ENCODE measurements around the gene ASAP3. TPM values are rescaled to one million over a fixed set of nuclear protein-coding genes. Genes with fewer than 3 reads are reported as not detected.

The ASAP3 gene
- total RNA-seq, 1 experiment from 2014 or later = 17.6 TPM

DNA sequence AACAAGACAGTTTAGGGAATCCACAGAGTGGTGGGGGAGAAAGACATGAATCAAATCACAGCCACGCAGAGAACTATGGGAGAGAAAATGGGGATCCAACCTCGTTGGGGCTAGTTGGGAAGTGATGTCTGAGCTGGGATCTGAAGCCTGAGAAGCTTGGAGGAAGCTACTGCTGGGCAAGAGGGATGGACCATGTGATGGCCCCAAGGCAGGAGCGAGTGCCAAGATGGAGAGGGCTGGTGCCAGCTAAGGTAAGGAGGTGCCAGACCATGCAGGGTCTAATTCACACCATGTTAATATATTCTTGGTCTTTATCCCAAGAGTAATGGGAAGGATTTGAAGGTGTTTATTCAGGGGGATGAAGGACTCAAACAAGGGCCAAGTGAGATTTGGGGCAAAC is 41.2 kb downstream of the ASAP3 start:
- BruUV-seq (replicated peaks) = no TSS peak
- H3K4me2 ChIP-seq = no peak overlapping the region
- no peaks in the 10 kb centered on the region for H4K20me1 ChIP-seq (ENCODE audit: insufficient read depth)
- H3K36me3 ChIP-seq (ENCODE audit: low read depth) = no peaks in the 10 kb centered on the region
- H3K4me3 ChIP-seq = no peak overlapping the region
- H3K27ac ChIP-seq = no peak overlapping the region
- intact Hi-C loops (cut with micrococcal nuclease; ENCODE audit: unreplicated experiment) = no loop called here
- no peaks in the 10 kb centered on the region for H3K4me1 ChIP-seq (replicated peaks; ENCODE audit: insufficient read depth)
- H3F3A ChIP-seq (ENCODE audit: insufficient read depth, low read depth) = no peaks in the 10 kb centered on the region
- no peak for TF ChIP-seq EZH2 (IDR thresholded peaks at IDR 0.05; ENCODE audit: low read depth)
- no peaks in the 10 kb centered on the region for H3K27me3 ChIP-seq (ENCODE audit: insufficient read depth, low read depth)
- ChIA-PET CTCF (interaction anchor here (0.7 kb wide), 1 partner anchor 966 kb away, joined by 6 read pairs; no protein-coding TSS in a partner anchor), POLR2A (ENCODE audit: unreplicated experiment) (interaction anchor here (0.6 kb wide), 1 partner anchor 47 kb away, joined by 3 read pairs; no protein-coding TSS in a partner anchor)
- H2AFZ ChIP-seq = no peak overlapping the region
- DNase-seq = peak in 1 of 2 experiments; percentile 11
- no peaks in the 10 kb centered on the region for H3K9me2 ChIP-seq (ENCODE audit: insufficient read depth)
- no peaks in the 10 kb centered on the region for H3K79me2 ChIP-seq (ENCODE audit: low read depth)
- no peaks in the 10 kb centered on the region for H3K9me3 ChIP-seq (ENCODE audit: insufficient read depth, low read depth)

DNA sequence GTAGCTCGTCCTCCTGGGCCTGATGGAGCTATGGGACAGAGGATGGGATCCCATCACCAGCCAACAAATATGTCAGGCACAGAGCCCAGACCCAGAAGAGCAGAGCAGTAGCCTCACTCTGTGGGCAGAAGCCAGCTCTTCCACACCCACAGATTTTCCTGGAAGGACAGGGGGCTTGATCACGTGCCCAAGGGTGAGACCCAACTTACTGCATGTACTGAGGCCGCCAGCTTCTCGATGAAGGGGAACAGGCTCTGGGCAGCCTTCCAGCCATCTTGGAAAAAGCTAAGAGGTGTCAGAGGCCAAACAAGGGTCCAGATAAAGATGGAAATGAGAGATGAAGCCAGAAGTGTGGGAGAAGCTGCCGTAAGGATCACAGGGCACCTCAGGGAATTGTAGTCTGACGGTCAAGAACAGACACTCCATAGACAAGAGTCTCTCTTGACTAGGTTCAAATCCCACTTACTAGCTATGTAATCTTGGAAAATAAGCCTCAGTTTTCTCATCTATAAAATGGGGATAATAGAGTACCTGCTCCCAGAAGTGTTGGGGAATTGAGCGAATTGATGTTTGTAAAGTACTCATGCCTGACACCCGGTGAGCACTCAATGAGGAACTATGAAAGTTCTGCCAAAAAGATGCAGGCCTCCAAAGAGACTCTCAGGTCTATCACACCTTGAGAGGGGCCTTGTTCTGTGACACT is 42.4 kb downstream of the ASAP3 start:
- H4K20me1 ChIP-seq (ENCODE audit: insufficient read depth) = no peaks in the 10 kb centered on the region
- H2AFZ ChIP-seq = no peak overlapping the region
- H3K9me2 ChIP-seq (ENCODE audit: insufficient read depth) = no peaks in the 10 kb centered on the region
- BruUV-seq (replicated peaks) = no TSS peak
- ChIA-PET POLR2A (ENCODE audit: unreplicated experiment) (no interaction called here), CTCF (no interaction called here)
- no peaks in the 10 kb centered on the region for H3K27me3 ChIP-seq (ENCODE audit: insufficient read depth, low read depth)
- intact Hi-C loops (cut with micrococcal nuclease; ENCODE audit: unreplicated experiment) = no loop called here
- no peak overlapping the region for H3K4me3 ChIP-seq
- H3K79me2 ChIP-seq (ENCODE audit: low read depth) = no peaks in the 10 kb centered on the region
- TF ChIP-seq, protein P1, sequence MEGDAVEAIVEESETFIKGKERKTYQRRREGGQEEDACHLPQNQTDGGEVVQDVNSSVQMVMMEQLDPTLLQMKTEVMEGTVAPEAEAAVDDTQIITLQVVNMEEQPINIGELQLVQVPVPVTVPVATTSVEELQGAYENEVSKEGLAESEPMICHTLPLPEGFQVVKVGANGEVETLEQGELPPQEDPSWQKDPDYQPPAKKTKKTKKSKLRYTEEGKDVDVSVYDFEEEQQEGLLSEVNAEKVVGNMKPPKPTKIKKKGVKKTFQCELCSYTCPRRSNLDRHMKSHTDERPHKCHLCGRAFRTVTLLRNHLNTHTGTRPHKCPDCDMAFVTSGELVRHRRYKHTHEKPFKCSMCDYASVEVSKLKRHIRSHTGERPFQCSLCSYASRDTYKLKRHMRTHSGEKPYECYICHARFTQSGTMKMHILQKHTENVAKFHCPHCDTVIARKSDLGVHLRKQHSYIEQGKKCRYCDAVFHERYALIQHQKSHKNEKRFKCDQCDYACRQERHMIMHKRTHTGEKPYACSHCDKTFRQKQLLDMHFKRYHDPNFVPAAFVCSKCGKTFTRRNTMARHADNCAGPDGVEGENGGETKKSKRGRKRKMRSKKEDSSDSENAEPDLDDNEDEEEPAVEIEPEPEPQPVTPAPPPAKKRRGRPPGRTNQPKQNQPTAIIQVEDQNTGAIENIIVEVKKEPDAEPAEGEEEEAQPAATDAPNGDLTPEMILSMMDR (conservative IDR thresholded peaks at IDR 0.05) = no peak
- no peak for TF ChIP-seq EZH2 (IDR thresholded peaks at IDR 0.05; ENCODE audit: low read depth)
- DNase-seq = no peak
- H3K9me3 ChIP-seq (ENCODE audit: insufficient read depth, low read depth) = no peaks in the 10 kb centered on the region
- no peak overlapping the region for H3K4me2 ChIP-seq
- no peaks in the 10 kb centered on the region for H3F3A ChIP-seq (ENCODE audit: insufficient read depth, low read depth)
- H3K27ac ChIP-seq = no peak overlapping the region
- H3K4me1 ChIP-seq (replicated peaks; ENCODE audit: insufficient read depth) = no peaks in the 10 kb centered on the region
- no peaks in the 10 kb centered on the region for H3K36me3 ChIP-seq (ENCODE audit: low read depth)

DNA sequence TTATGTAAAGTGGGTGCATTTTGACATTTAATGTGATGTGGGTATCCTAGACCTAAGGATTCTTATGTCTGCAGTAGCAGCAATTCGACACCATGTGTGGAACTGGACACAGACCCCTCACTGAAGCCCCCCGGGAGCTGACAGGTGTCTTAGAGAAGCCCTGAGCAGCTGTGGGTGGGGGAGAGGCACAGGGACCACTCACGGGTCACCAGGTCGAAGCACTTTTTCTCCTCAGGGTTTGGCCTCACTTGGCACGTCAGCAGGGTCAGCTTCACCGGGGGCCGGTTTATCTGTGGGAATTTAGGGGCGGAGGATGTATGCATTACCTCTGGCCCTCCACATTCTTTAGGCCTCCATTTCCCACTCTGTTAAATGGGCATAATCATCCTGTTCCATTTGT is 45.4 kb downstream of the ASAP3 start:
- ChIA-PET CTCF (no interaction called here), POLR2A (ENCODE audit: unreplicated experiment) (no interaction called here)
- Histone ChIP-seq H3K4me2 (no peak overlapping the region), H3K79me2 (ENCODE audit: low read depth) (no peaks in the 10 kb centered on the region), H3K4me3 (no peak overlapping the region), H2AFZ (no peak overlapping the region), H4K20me1 (ENCODE audit: insufficient read depth) (no peaks in the 10 kb centered on the region), H3K9me2 (ENCODE audit: insufficient read depth) (no peaks in the 10 kb centered on the region), H3K4me1 (replicated peaks; ENCODE audit: insufficient read depth) (no peaks in the 10 kb centered on the region), H3F3A (ENCODE audit: insufficient read depth, low read depth) (no peaks in the 10 kb centered on the region), H3K9me3 (ENCODE audit: insufficient read depth, low read depth) (no peaks in the 10 kb centered on the region), H3K27me3 (ENCODE audit: insufficient read depth, low read depth) (no peaks in the 10 kb centered on the region), H3K27ac (no peak overlapping the region), H3K36me3 (ENCODE audit: low read depth) (no peaks in the 10 kb centered on the region)
- TF ChIP-seq EZH2 (IDR thresholded peaks at IDR 0.05; ENCODE audit: low read depth) = no peak
- TF ChIP-seq, protein P1 (conservative IDR thresholded peaks at IDR 0.05) = no peak
- no peak for DNase-seq
- intact Hi-C loops (cut with micrococcal nuclease; ENCODE audit: unreplicated experiment) = no loop called here
- no TSS peak for BruUV-seq (replicated peaks)

DNA sequence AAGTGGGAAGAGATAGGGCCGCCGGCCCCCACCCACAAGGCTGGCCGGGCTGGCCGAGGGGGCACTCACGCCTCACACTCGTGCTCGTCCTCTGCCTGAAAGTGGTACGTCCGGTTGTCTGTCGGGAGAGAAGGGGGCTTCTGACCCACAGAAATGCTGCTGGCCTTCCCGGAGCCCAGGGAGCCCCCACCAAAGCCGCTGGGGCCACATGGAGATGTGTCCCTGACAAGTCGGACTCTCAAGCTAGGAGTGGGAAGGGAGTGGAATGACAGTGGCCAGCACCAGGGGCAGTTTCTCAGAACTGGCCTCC is 46.7 kb downstream of the ASAP3 start:
- BruUV-seq (replicated peaks) = no TSS peak
- intact Hi-C loops (cut with micrococcal nuclease; ENCODE audit: unreplicated experiment) = no loop called here
- H3K36me3 ChIP-seq (ENCODE audit: low read depth) = no peaks in the 10 kb centered on the region
- POLR2A ChIA-PET (ENCODE audit: unreplicated experiment) = interaction anchor here (0.6 kb wide), 1 partner anchor 12 kb away, joined by 14 read pairs; no protein-coding TSS in a partner anchor
- H3K27me3 ChIP-seq (ENCODE audit: insufficient read depth, low read depth) = no peaks in the 10 kb centered on the region
- H3K27ac ChIP-seq = no peak overlapping the region
- TF ChIP-seq, protein P1 (conservative IDR thresholded peaks at IDR 0.05) = no peak
- TF ChIP-seq EZH2 (IDR thresholded peaks at IDR 0.05; ENCODE audit: low read depth) = no peak
- no peak overlapping the region for H3K4me2 ChIP-seq
- no peak for DNase-seq
- no peak overlapping the region for H2AFZ ChIP-seq
- CTCF ChIA-PET = no interaction called here
- H3F3A ChIP-seq (ENCODE audit: insufficient read depth, low read depth) = no peaks in the 10 kb centered on the region
- H3K4me3 ChIP-seq = no peak overlapping the region
- H3K79me2 ChIP-seq (ENCODE audit: low read depth) = no peaks in the 10 kb centered on the region
- H3K9me3 ChIP-seq (ENCODE audit: insufficient read depth, low read depth) = no peaks in the 10 kb centered on the region
- H3K9me2 ChIP-seq (ENCODE audit: insufficient read depth) = no peaks in the 10 kb centered on the region
- H3K4me1 ChIP-seq (replicated peaks; ENCODE audit: insufficient read depth) = no peaks in the 10 kb centered on the region
- no peaks in the 10 kb centered on the region for H4K20me1 ChIP-seq (ENCODE audit: insufficient read depth)
